Ramos (cell line): ENCODE measurements around the gene SLC12A8.

Experiments used
- in situ Hi-C: fragments of 300-500 bp; cut with MboI; formaldehyde crosslinking; loops from one replicate; pipeline ENCODE4 v1.14.3; 2022; ENCODE audit warnings: low sequenced_read_pairs; ENCODE audit not compliant: unreplicated experiment

Gene SLC12A8

DNA sequence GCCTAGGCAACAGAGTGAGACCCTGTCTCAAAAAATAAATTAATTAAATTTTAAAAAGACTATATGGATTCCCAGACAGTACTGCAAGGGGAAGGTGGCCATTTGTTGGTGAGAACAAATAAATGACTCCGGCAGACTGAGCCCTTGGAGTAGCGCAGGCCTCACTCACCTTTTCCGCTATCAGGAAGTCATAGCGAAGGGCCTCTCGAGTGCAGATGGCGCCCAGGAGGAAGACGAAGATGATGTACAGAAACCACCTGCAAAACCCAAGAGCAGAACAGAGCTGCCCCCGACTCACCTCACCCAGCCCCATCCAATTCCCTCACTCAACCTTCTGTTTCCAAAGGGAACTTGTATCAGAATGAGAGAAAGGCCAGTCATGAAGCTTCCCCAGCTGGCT lies 93.9 kb downstream of the SLC12A8 start:
- in situ Hi-C loops, result no loop called here

DNA sequence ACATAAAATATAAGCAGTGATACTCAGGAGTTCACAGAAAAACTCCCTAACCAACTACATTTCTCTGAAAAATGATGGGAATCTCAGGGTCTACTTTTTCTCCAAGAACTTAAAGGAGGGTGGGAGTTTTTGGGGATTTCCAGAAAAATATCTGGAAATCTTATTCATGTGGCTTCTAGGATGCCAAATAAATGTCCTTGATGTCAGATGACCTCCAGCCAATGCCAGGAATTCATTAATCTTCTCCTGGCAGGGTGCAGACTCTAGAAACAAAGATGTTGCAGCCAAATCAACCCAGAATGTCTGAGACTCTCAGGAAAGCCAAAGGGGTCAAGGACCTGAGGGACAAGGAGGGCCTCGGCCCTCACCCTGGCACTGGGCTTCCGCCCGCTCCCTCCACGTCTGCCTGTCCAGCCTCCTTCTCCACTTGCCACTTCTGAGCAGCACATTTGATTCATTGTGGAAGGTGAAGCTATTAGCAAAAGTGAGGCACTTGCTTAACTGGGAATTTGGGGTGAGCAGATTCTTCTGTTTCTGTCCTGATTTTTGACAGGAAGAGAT lies 94.8 kb downstream of the SLC12A8 start:
- in situ Hi-C loops, result no loop called here

DNA sequence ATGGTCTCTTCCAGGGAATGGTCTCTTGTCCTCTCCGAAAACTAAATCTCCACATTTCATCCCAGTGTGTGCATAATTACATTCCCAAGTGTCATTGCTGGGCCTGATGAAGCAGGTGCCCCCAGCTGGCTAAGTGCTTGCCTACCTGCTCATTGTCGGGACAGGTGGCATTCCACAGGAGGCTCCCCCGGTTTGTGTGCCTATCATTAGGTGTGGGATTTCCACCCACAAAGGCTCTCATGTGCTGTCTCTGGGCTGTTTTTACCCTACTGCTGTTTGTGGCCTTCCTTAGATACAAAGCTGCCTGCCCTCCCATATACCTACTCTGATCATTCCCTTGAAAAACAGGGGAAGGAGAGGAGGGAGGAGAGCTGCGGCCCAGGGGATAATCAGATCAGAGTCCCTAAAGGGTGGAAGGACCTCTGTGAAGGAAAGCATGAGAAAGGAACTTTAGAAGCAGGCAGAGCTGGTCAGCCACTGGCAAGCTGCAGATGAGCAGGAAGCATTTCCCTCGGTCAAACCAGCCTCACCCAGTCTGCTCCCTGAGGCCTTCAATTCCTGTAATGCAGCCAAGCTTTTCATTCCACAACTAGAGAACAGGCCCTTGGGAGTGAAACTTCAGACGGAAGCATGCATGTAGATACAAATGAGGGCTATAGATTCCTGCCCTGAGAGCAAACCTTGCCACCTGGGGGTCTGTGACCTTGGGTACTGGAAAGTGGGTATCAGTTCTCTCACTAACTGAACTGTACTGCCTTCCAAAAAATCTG lies 96.1 kb downstream of the SLC12A8 start:
- in situ Hi-C loops, result no loop called here

DNA sequence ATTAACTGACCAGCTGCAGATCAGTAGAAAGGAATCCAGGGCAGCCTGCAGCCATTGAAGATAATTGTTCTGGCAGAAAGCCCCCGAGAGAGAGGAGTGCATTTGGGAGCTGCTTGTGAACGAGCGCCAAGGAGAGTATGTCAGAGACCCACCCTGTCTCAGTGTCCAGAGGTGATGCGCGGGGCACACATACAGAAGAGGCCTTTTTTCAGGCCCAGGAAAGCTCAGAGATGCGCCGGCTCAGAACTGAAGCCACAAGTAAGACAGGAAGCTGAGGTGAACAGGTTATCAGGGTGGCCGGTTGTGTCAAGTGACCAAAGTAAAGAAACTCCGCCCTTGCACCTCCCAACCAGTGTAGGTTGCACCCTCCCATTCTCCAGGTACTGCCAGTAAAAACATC lies 96.9 kb downstream of the SLC12A8 start:
- in situ Hi-C loops, result no loop called here

DNA sequence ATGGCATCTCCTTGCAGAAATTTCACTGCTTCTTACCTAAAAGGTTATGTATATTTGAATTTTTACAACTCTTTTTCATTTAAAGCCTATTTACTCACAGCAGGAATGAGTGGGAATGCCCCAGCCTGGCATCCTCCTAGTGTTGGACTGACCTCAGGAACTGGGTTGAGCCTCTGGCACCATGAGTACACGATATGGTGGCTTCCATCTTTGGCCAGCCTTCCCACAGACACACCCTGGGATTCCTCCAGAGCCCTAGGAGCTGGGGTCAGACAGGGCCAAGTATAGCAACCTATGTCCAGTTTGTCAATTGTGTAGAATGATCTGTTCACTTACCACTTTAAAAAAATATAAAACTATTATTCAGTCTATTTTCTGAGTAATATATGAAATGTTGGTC lies 99.6 kb downstream of the SLC12A8 start:
- in situ Hi-C loops, result no loop called here

DNA sequence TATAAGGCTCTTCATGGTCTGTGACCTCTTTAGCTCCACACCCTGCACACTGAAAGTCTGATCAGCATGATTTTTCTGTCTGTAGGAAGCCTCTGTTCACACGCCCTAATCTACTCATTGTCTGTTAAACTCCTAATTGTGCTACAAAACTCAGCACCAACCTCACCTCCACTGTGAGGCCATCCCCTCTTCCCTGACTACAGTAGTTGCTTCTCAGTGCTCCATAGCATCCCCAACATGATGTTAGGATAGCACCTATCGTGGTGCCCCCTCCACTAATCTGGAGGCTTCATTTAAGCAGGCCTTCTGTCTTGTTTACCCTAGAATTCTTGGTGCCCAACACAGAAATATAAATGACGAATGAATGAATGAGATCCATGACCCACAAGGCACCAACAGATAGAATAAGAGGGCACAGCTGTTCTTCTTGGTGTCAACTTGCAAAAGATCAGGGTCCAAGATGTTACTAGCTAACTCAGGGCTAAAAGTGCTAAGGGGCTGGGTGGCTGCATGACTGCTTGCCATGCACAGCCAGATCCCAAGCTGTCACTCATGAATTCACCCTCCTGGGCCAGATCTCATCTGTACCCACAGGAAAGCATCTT lies 101.6 kb downstream of the SLC12A8 start:
- in situ Hi-C loops, result no loop called here

DNA sequence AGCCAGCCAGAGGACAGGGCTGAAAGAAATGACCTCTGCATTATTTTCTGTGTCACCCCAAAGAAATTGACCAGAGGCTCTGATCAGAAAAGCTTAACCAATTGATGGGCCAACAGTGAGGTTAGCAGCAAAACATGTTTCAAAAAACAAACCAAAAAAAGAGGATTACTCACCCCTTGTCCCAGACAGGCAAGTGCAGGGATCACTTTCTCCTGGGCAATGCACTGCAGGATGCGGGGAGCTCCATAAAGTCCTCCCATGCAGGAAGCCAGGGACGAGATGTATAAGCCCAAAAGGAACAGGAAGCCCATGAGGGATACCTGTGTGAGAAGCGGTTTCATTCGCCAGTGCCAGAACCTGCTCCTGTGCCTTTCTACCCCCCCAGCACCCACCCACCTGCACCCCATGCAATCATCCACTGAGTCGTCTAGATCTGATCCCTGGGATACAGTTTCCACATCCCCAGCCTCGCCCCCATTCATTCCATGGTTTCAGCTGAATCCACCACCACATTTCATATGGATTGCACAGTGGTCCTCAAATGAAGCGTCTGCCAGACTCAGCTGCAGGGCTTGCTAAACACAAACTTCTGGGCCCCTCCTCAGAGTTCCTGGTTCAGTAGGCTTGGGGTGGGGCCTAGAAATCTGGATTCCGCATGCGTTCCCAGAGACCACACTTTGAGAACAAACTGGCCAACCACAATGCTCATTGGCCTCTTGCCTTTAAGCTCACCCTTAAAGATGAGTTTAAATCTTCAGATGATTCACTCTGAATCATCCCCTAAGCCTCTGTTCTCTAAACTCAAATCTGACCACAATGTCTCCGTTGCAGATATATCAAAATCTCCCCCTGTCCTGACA lies 102.3 kb downstream of the SLC12A8 start:
- in situ Hi-C loops, result no loop called here

DNA sequence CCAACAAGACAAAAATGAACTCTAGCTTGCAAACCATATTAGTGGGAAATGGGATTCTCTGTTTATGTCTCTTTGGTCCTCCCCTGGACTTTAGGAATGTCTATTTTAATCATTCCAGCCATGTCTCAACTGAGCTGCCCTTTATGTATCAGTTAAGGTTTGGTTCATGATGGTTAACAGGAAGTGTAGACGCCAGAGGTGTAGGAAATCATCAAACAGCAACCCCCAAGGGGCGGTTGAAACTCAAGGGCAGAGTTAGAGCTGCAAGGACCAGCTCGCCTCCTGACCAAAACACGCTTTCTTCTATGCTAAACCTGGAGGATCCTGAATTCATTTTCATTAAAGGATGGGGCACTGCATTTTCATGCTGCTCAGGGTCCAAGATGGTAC lies 103.0 kb downstream of the SLC12A8 start:
- in situ Hi-C loops, result no loop called here

DNA sequence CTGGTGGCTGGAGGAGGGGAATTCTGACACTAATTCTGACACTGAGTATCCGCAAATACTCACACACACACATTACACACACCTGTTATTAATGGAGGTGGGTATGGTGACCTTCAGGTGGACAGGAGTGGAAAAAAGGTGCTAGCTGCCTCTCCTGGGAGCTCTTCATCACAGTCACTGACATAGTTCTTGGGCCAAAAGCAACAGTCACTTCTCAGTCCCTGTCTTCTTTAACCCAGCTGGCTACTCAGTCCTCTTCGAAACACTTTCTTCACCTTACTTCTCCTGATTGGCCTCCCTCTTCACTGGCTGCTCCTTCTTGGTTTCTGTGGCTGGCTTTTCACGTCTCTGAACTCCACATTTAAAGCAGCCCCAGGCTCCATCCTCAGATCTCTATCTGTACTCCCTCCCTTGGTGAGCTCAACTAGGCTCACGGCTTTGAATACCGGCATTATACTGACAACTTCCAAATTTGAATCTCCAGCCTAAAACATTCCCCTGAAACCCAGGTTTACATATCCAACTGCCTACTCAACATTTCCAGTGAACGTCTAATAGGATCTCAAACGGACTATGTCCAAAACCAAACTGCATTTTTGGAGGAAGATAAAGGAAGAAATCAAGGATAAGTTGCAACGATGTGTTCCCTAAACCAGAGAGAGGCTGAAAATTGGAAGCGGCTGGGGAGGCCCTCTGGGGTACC lies 103.6 kb downstream of the SLC12A8 start:
- in situ Hi-C loops, result no loop called here

DNA sequence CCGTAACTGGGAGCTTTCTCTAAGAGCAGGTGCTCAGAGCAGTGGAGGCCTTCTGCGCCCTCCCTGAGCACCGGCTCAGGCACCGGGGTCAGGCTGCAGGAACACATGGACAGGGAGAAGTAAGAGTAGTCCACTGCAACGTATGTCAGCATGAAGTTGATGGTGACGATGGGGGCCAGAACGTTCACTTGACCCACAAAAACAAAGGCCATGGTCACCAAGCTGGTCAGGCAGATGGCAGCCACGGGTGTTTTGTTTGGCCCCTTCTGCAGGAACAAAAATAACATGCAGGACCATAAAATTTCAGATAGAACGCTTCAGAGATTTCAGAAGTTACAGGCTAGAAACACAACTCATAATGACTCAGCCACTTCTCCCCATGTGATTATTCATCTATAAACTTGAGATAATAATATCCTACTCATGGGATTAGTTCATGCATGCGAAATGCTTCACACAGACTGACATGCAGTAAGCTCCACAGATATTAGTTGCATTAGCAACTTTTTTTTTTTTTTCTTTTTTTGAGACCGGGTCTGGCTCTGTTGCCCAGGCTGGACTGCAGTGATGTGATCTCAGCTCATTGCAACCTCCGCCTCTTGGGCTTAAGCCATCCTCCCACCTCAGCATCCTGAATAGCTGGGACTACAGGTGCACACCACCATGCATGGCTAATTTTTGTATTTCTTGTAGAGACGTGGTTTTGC lies 104.5 kb downstream of the SLC12A8 start:
- in situ Hi-C loops, result no loop called here

DNA sequence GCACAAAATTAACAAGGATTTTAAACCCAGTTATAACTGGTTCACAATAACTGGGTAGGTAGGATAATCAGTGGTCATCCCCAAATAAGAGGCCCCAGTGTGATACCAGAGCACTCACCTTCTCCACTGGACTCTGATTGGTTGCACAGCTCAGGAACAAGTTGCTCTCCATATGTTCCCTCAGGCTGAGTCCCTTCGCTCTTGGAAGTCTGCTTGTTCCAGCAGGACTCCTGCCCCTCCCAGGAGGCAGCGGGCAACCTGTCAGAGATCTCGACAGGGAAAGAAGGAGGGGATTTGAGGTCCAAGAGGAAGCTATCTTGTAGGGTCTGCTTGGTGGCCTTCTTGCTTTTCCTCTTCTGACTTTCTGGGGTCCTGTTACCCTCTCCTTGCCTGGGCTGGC lies 105.2 kb downstream of the SLC12A8 start:
- in situ Hi-C loops, result no loop called here

DNA sequence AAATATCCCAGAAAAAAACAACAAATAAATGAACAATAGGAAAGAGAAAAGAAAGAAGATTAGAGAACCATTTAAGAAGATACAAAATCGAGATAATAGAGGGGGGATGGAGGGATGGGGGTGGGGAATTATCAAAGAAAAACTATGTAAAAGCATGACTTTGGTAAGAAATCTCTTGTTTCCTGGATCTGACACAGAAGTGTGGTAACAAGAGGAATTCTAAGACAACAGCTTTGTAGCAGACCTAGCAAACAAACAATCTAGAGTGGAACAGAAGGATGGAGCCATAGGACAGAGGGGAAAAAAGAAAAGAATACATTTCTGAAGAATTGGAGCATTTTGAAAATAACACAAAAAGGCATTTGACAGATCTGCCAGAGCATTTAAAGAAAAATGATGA lies 107.4 kb downstream of the SLC12A8 start:
- in situ Hi-C loops, result no loop called here

DNA sequence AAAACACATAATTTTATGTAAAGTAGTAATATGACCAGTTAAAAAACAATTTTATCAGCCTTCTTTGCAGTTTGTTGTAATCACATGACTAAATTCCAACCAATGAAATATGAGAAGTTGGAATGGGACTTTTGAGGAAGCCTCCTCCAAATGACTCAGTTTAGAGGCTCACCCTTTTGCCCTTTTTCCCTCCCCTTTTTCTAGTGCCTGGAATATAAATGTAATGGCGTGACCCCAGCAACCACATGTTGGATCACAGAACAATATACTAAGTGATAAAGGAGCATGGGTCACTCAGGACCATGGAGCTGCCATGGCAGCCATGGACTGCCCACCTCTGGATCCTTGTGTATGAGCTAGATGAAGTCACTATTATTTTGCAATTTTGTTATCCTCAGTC lies 107.9 kb downstream of the SLC12A8 start:
- in situ Hi-C loops, result no loop called here

DNA sequence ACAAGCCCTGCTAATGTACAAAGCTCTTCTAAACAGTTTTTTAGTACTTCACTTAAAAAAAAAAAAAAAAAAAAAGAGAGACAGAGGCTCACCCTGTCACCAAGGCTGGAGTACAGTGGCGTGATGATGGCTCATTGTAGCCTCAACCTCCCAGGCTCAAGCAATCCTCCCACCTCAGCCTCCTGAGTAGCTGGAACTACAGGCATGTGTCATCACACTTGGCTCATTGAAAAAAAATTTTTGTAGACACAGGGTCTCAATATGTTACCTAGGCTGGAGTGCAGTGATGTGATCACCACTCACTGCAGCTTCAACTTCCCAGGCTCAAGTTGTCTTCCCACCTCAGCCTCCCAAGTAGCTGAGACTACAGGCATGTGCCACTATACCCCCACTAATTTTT lies 109.1 kb downstream of the SLC12A8 start:
- in situ Hi-C loops, result no loop called here

DNA sequence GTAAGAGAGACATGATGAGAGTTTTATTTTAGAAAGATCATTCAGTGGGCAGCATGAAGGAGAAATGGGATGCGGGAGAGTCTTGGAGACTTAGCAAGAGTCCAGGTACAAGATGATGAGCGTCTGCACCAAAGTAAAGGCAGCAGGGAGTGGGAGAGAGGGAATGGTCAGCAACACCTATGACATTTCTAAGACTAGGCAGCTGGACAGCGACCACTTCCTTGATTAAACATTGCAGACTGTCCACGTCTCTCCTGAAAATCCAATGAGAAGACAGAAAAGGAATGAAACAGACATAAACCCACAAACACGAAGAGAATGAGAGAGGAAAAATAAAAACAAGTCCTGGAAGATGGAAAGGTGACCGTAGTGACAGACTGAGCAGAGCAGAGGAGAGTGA lies 110.1 kb downstream of the SLC12A8 start:
- in situ Hi-C loops, result no loop called here

DNA sequence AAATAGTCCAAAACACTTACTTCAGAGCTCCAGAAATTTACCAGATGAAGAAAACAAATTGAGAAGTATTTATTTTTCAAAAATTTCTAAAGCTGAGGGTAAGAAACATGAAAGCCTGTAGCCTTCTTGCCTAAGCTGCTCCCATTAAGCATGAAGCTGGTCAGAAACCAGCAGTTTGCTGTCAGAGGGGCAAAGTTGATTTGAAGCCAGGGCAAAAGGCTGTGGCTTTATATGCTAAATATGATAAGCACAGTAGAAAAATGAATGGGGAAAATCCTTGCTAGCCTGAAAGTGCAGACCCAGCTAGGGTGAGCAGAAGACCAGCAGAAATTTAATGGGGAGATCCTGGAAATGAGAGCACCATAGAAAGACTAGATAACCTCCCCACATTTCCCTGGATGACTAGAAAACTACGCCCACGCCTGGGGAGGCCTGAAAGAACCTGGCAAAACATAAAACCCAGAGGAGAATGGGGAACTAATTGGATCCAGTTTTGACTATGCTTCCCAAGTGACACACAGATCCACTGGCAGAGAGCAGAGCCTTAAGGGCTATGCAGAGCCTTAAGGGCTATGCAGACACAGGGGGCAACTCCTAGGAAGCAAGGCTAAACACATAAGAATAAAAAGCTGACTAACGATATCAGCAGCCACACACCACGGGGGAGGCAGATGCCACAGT lies 113.8 kb downstream of the SLC12A8 start:
- in situ Hi-C loops, result no loop called here

DNA sequence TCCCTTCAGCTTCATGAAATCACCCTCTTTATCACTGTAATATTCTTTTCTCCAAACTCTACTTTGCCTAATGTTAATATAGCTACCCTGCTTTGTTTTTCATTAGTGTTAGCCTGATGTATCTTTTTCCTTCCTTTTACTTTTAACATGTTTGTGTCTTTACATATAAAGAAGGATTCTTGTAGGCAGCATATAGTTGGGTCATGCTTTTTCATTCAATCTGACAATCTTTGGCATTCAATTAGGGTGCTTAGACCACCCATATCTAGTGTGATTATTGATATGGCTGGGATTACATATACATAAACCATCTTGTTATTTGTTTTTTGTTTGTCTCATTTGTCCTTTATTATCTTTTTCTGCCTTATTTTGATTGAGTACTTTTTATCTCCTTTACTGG lies 121.9 kb downstream of the SLC12A8 start:
- in situ Hi-C loops, result no loop called here

DNA sequence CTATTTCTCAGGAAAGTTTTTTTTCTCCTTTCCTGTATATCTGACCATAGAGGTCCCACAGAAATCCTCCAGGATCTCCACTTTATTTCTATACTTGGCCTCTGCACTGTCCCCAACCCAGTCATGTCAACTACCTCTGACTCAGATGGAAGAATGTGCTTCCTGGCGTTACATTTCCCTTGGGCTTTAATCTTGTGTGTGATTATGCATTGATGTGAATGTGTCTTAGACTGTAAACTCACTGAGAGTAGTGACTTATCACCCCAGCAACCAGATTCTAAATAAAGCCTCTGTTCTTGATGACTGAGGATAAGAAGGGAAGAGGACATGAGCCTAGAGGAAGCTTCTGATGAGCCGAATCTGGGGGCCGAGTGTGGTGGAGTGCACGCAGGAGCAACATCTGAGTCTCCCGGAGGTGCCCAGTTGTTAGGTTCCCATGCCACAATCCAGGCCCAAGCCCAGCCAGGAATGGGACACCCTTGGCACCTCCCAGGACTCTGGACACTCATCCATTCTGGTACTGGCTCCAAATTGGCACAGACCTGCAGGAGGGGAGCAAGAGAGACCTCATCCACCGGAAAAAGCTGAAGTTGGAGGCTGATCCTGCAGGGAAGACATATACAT lies 124.7 kb downstream of the SLC12A8 start:
- in situ Hi-C loops, result no loop called here

DNA sequence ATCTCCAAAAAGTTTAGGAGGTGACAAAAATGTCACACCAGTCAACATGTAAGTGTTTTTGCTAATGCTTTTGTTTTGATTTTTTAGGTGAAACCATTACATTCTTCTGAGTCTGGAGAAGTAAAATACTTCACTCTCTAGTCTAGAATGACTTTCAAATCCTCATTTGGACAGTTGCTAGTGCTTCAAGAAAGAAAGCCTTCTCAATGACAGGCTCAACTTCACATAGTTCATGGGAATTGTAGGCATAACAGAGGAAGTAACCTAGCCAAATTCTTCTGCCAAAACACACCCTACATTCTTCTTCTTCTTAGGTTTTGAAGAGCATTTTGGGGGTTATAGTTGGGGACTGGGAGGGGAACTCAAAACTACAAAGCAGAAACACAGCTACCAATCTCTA lies 127.4 kb downstream of the SLC12A8 start:
- in situ Hi-C loops, result no loop called here
